Measurements from ENCODE around the gene HNRNPL.
"Not testable (repeated sequence)": the region's sequence is repeated elsewhere in the genome, so short reads cannot be mapped to it uniquely, and the experiment has no call there.

The HNRNPL gene

DNA sequence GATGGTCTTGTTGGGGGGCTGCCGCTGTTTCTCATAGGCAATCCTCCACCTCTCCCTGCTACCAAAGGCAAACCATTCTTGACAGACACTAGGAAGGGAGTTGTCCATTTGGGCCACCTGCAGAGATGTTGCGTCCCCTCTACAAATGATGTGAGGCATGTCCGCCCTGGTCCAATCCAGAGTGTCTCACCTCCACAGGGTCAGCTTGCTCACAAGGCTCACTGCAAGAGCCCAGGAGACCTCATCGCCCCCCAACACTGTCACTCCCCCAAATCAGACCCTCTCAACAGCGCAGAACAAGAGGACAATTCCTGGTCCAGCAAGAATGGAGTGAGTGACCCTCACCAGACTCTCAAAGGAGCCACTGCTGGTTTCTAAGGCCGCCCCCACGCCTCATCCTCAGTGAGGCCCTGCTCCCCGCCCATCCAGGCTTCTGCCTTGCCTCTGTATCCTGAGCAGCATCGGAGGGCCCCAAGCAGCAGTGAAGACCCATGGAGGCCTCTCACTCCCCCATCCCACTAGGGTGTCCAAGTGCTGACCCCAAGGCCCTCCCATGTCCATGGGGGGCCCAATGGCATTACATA lies 6.5 kb downstream of the HNRNPL start:
- DNase-seq: no peak

DNA sequence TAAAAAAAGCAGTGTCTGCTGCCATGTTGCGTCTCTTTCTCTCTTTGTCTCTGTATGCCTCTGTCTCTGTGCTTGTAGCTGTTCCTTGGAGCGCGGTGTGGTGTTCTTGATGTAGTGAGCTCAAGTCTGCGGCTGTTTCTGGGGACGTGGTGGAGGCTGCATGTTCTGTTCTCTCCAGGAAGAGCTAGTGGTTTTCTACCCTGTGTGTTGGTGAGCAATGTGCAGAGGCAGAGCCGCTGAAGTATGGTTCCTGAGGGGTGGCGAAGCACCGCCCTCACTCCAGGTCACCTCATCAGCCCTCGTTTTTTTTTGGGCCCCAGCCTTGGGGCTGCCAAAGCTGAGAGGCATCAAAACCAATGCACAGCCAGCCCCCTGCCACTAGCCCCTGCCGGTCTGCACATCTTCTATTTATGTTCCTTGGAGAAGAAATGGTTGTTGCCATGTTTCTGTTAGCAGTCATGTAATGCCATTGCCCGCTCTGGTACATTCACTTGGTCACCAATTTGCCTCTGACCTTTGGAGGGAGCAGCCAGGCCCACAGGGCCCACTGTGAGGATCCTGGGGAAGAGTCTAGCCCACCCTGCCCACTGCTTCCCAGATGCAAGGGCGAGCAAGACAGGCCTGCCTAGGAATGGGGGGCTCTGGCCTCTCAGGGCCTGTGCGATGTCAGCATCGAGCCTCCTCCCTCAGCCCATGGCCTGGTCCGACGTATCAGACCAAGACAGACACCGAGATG lies 7.2 kb downstream of the HNRNPL start:
- DNase-seq: no peak

DNA sequence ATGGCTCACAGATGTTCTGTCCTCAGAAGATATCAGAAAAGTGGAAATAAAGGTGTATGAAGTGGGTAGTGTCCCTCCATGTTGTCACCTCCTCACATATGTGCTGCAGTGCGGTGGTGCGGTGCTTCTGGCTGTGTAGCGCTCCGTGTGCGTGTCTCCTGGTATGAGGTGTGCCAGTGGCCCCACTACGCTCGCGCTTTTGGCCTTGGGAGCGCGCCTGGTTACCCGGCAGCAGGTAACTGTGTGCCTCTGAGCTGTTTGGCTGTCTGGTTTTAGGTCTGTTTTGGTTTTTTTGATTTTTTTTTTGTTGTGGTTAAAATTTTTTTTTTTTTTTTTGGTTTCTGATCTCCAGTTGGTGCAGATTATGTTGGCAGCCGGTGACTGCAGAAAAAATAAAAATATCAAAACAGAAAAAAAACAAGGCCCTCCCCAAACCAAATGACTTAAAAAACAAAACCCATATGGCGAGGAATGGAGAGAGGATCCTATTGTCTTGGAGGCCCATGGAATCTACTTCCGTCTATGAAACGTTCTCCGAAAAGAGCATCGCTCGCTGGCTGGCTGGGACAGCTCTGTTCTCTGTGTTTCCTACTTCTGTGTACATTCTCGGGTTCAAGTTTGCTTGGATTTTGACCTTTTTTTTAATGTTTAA lies 7.9 kb downstream of the HNRNPL start:
- DNase-seq: no peak

DNA sequence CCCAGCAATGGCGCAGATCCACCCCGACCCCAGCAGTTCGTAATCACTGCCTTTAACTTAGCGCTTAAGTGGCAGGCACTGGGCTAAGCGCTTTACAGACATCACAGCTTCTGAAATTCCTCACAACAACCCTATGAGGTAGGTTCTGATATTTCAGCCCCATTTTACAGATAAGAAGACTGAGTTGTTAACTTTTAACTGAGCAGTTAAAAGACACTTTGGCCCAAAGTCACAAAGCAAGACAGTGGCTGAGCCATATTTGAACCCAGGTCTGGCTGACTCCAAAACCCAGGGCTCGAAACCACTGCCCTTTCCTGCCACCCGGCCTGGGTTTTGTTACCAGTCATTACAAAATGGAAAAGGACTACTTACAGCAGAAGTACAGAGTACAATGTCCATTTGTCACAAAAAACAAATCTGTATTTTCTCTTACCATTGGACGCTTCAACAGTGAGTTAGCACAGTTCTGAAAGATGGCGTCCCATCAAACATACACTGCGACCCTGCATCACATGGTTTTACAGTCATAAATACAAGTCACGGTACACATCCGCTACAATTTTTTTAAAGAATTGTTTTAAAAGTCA lies 8.5 kb downstream of the HNRNPL start:
- DNase-seq: no peak

DNA sequence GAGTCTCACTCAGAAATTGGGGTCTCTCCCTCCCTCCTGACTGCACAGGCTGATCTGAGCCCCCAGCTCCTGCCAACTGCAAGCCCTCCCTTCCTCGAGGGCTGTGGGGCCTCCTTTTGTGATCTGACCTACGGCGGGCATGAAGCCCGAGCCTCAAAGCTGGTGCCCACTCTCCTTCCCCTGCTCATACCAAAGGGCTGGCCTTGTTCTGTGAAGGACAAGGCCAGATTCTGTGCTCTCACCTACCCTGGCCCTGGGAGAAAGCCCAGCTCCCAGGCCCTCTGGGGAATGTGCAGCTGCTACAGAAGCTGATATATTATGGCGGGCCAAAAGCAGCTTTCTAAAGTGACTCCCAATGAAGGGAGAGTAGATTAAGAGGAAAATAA lies 9.2 kb downstream of the HNRNPL start:
- no peak for DNase-seq

DNA sequence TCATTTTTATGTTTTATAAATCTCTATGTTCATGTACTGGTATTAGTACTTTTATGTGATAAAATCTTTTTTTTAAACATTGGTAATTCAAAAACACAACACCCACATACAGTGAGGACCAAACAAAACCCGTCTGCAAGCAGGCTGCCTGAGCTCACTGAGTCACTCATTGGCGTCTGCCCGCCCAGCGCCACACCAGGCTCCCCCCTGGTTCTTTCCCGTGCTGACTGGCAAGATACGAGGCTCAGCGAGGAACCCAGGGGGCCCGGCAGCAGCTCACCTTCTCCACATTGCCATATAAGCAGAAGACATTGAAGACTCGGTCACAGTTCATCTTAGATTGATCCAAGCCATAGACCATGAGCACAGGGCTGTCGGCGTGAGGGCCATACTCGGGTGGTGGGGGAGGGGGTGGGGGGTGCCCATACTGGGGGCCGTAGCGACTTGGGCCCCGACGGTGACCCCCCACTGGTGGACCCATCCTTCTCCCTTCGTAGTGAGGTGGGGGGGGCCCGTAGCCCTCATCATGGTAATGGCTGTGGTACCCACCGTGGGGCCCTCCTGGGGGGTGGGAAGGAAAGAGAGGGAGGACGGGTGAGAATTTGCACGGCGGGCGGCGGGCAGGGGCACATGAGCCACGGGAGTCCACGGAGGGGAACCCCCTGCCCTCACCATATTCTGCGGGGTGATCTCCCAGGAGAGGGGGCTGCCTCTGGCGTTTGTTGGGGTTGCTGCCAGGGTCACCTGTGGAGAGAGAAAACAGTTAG lies 9.8 kb downstream of the HNRNPL start:
- no peak for DNase-seq

DNA sequence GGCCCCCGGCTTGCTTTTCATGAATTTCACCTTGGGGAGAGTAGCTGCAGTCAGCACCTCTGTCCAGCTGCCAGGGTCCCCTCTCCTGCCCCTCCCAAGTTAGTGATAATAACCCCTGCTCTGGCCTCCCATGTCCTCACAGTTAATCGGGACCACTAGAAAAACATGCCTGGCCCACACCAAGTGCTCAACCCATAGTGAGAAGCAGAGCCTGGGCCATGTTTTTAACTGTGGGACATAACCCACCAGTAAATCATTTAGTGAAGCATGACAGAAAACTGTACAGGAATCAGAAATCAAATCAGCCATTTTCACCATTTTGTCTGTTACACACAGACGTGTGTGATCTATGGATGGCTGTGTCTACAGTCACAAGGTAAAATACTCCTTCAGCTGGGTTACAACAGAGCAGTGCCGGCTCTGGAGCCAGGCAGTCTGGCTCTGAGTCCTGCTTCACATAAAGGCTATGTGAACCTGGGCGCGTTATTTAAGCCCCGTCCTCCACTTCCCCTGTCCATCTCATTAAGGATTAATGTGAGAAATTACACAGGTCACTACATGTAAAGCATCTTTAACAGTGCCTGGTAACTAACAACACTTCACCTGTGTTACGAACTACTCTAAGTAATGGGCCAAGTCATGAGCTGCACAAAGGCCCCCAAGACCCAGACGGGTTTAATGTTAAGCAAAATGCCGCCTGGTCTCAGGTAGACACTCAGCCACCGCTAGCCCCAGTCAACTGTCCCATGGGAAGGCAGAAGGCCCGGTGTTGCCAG lies 10.6 kb downstream of the HNRNPL start:
- DNase-seq: no peak

DNA sequence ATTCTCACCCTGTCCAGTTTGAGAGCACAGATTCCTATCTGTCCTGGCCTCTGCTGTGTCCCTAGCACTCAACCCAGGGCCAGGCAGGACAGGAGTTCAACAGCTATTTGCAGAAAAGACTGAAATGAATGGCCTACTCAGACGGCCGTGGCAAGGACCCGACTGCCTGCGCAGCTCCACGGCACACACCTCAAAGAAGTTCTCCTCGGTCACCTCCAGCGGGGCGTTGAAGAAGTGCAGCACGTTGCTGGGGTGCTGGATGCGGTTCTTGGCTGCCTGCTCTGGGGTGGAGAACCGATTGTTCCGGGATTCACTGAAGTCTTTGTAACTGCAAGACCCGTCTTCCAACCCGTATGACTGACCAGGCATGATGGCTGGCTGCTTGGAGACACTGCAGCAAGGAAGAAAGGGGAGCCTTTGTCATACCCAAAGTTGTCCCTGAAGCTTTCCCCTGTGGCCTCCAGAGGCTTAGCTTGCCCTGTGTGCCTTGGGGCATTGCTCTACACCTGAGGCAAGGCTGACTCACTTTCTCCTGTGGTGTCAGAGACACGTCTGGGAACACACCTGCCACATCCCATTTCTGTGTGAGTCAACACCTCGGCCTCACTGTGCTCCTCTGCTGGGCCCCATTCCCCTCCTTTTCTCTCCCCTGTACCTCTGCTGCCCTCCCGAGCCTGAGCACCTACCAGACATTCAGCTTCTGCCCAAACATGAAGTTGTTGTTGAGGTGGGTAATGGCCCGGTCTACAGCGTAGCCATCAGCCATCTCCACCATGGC lies 11.4 kb downstream of the HNRNPL start:
- DNase-seq: no peak

DNA sequence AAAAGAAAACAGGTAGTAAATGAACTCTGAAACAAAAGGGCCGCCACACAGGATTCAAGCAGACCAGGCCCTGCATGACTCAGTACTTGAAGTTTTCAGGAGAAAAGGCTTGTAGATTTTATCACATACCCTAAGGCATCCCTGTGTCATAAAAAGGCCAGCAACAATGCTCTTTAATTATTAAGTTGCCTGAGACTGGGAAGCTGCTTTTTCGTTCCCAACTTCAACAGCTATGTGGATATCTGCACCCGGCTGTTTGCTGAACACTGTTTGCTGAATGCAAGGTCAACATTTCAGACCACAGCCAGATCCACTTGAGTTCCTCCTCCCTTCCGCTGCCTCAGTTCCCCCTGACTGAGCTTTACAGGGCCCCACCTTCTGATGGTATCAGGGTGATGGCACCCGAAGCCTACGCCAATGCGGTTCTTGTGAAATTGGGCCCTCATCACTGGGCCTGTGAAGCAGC lies 12.1 kb downstream of the HNRNPL start:
- no peak for DNase-seq

DNA sequence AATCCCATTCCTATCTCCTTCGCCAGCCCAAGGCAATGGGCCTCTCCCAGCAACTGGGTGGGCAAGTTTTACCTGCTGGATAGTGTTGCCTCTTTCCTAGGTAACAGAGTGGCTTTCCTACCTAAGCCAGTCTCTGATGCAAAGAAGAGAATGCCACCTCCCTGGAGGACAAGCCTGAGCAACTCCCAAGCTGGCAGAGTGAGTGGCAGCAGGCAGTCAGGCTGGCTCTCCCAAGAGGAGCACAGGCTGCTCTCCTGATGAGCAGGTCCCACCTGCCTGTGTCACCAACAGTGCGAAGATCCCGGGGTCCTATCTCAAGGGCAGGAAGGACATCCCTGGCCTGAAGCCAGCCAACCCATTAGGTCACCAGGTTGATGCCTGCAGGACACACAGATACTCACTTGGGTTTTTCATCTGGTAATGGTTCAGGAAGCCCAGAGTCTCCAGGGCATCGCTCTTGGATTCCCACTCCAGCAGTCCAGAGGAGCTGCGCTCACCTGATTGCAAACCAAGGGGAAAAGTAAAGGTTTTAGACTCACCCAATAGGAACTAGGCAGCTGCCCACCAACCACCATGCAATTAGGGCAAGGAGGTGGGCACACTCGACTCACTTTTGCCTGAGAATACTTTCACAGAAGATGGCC lies 12.7 kb downstream of the HNRNPL start:
- DNase-seq: no peak

DNA sequence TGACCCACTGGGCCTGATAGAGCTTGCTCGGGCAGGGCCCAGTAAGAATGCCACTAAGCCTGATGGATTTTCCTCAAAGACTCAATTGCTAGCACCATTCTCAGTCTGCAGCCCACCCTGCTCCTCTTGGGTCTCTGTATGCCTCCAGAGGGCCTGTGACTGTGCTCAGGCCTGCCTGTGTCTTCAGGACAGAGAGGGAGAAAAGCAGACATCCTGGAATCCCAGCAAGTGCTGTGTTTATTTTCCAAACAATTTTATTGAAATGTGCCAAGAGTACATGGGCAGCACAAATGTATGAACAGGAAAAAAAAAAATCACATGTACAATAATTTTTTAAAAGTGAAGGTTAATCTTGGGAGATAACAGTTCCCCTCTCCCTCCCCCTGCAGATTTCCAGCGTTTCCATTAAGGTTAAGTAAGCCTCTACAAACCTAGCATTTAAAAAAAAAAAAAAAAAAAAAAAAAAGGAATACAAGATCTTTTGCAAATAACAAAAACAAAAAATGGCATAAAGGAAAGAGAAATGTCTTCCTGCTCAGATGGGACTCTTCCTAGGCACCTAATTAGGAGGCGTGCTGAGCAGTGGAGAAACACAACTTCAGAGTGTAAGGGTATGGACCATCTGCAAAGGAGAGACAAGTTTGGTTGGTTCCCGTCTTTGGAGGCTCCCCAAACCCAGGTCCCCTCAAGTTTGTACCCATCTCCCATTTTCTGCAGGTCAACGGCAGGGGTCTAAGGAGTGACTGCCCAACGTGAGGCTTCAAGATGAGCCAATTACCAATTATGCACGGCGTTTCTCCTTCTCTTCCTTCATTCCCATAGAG lies 13.4 kb downstream of the HNRNPL start:
- no peak for DNase-seq

DNA sequence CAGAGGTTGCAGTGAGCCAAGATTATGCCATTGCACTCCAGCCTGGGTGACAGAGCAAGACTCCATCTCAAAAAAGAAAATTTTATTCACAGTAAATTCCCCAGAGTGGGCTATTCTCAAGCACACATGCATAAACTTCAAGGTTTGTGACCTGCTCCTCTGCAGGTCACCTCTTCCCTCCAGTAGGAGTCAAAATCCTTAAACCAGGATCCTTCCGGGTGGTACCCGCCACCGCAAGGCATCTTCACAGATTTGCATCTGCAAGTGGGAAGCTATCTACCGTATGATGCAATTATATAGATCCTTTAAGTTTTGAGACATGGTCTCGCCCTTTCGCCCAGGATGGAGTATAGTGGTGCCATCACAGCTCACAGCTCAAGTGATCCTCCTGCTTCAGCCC lies 15.2 kb downstream of the HNRNPL start:
- no peak for DNase-seq

DNA sequence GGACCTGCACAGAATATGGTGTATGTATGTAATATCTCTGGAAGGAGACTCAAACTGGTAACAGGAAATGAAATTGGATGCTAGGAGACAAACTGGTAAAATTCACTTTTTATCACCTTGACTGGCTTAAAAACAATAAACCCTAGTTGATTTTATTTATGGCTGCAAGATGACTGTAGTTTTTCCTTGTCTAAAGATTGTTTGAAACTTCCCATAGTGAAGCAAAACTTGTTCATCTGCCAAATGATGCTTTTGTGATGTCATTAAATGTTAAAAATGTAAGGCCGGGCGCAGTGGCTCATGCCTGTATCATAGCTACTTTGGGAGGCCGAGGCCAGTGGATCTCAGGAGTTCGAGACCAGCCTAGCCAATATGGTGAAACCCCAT lies 15.7 kb downstream of the HNRNPL start:
- no peak for DNase-seq

DNA sequence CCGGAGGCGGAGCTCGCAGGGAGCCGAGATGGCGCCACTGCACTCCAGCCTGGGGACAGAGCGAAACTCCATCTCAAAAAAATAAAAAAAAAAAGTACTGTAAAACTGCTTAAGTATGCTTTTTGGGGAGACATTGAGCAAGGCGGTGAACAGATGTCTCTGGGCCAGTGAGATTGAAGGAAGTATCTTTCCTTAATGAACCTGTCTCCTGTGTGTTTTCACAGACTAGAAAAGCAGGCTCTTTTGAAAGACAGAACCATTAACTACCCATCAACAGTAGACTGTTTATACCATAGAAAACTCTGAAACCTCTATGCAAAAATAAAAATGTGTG lies 16.7 kb downstream of the HNRNPL start:
- DNase-seq: no peak

DNA sequence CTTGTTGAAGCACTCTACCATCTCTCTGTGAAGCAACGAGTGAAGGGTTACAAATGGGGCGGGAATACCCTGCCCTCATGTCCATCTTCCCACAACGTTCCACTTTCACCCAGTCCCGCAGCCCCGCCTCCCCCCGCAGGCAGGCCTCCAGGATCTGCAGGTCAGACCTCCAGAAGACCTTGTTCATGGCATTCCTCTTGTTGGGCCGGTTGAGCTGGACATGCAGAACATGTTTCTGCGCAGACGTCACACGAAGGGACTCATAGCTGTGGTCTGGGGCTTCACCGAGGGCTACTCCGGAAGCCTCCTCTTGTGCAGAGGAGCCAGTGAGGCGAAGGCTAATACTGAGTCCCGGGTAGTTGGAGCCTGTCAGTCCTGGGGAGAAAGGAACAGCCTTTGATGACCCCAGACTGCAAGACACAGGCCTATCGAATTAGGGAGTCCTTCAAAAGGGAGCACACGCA lies 18.6 kb downstream of the HNRNPL start:
- no peak for DNase-seq

DNA sequence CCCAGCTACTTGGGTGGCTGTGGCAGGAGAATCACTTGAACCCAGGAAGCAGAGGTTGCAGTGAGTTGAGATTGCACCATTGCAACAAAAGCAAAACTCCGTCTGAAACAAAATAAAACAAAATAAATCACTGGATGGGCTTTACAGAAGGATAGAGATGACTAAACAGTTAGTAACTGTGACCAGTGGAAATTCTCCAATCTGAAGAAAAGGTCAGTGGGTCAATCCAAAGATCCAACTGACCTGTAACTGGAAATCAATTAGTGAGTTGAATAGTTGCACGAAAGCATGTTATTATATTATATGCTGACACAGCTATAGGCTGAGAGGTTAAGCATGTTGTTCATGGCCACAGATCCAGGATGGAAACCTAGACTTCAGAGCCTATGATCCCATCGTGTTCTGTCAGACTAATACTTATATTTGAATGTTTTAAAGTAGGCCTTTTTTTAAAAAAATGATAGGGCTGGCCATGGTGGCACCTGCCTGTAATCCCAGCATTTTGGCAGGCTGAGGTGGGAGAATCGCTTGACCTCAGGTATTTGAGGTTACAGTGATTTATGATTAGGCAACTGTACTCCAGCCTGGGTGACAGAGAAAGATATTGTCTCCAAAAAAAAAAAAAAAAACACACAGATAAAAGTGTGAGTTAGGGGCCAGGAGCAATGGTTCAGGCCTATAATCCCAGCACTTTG lies 19.6 kb downstream of the HNRNPL start:
- no peak for DNase-seq

DNA sequence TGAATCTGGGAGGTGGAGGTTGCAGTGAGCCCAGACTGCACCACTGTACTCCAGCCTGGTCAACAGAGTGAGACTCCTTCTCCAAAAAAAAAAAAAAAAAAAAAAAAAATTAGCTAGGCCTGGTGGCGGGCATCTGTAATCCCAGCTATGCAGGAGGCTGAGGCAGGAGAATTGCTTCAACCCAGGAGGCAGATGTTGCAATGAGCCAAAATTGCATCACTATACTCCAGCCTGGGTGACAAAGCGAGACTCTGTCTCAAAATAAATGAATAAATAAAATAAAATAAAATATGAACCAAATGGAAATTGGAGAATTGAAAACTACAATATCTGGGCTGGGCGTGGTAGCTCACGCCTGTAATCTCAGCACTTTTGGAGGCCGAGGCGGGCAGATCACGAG lies 20.6 kb downstream of the HNRNPL start:
- DNase-seq: not testable (repeated sequence)

DNA sequence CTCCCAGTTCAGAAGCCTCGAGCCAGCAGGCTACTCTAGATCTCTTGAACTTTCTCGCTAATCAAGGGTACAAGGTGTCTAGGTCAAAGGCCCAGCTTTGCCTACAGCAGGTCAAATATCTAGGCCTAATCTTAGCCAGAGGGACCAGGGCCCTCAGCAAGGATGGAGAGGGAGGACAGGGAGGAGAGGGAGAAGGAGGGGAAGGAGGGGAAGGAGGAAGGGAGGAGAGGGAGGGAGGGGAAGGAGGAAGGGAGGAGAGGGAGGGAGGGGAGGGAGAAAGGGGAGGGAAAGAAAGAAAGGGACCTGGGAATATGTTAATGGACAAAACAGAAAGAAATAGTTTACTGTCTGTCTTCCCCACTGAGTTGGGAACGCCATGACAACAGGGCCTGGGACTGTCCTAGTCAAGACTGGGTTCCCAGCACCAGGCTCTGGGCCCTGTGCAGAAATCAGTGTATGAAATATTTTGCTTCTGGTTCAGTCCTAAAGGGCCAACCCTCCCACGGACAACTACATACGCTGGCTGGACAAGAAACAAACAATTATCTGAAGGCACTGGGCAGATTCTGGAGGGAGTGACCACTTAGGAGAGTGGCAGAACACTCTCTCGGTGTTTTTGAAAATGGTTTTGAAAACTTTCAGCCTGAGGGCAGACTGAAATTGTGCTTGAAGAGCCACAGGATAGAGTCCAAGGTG lies 22.8 kb downstream of the HNRNPL start:
- DNase-seq: no peak

DNA sequence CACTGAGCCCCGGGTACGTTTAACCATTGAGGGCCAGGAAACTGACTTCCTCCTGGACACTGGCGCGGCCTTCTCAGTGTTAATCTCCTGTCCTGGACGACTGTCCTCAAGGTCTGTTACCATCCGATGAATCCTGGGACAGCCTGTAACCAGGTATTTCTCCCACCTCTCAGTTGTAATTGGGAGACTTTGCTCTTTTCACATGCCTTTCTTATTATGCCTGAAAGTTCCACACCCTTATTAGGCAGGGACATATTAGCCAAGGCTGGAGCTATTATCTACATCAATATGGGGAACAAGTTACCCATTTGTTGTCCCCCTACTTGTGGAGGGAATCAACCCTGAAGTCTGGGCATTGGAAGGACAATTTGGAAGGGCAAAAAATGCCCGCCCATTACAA lies 23.9 kb downstream of the HNRNPL start:
- DNase-seq: not testable (repeated sequence)
